Astrocyte (in vitro differentiated cells and primary cell): ENCODE results near the gene PRELID3B. TPM values are rescaled to one million over a fixed set of nuclear protein-coding genes. Genes with fewer than 3 reads are reported as not detected.

Experiments used
- DNase-seq: peaks from one replicate; pipeline ENCODE4 v3.0.0-alpha.2; 2010; ENCODE audit warnings: low read depth
- FAIRE-seq: peaks from 2 replicates; lab custom pipeline; 2011; peaks lifted over from hg19 to GRCh38; lab: Jason Lieb, UNC
- H2AFZ ChIP-seq: 2 replicates; pipeline ENCODE4 v1.6.0; 2012; ENCODE audit warnings: low read depth, low read length, inconsistent platforms
- H3K27ac ChIP-seq: 2 replicates; pipeline ENCODE4 v1.5.1; 2011; ENCODE audit warnings: low read depth, low read length, inconsistent platforms
- H3K27me3 ChIP-seq: 2 replicates; pipeline ENCODE4 v1.6.0; 2011; ENCODE audit warnings: low read length, inconsistent platforms; ENCODE audit not compliant: insufficient read depth
- H3K36me3 ChIP-seq: 2 replicates; pipeline ENCODE4 v1.5.1; 2011; ENCODE audit warnings: low read length, inconsistent platforms; ENCODE audit not compliant: insufficient read depth
- H3K4me1 ChIP-seq: 2 replicates; pipeline ENCODE4 v1.5.1; 2011; ENCODE audit warnings: low read length, inconsistent platforms; ENCODE audit not compliant: insufficient read depth
- H3K4me2 ChIP-seq: 2 replicates; pipeline ENCODE4 v1.6.0; 2012; ENCODE audit warnings: low read length, inconsistent platforms
- H3K4me3 ChIP-seq: 2 replicates; pipeline ENCODE4 v1.5.1; 2011; ENCODE audit warnings: low read depth, mild to moderate bottlenecking, low read length, inconsistent platforms; ENCODE audit not compliant: insufficient read depth
- H3K79me2 ChIP-seq: 2 replicates; pipeline ENCODE4 v1.6.0; 2012; ENCODE audit warnings: mild to moderate bottlenecking, low read length, inconsistent platforms; ENCODE audit not compliant: insufficient read depth
- H3K9ac ChIP-seq: 2 replicates; pipeline ENCODE4 v1.6.0; 2012; ENCODE audit warnings: mild to moderate bottlenecking, low read length, inconsistent platforms
- H3K9me3 ChIP-seq: 2 replicates; pipeline ENCODE4 v1.5.1; 2012; ENCODE audit warnings: low read depth, mild to moderate bottlenecking, low read length, inconsistent platforms; ENCODE audit not compliant: insufficient read depth
- H4K20me1 ChIP-seq: 2 replicates; pipeline ENCODE4 v1.6.0; 2012; ENCODE audit warnings: low read length, inconsistent platforms; ENCODE audit not compliant: insufficient read depth
- H3K27ac Mint-ChIP-seq: one replicate; pipeline ENCODE4 v1.8.0; 2021; ENCODE audit warnings: mild to moderate bottlenecking, mixed read lengths; ENCODE audit not compliant: unreplicated experiment
- H3K27me3 Mint-ChIP-seq: one replicate; pipeline ENCODE4 v1.8.0; 2021; ENCODE audit warnings: low read depth, mixed read lengths; ENCODE audit not compliant: unreplicated experiment
- H3K36me3 Mint-ChIP-seq: one replicate; pipeline ENCODE4 v1.8.0; 2021; ENCODE audit warnings: low read depth, mixed read lengths; ENCODE audit not compliant: unreplicated experiment
- H3K4me1 Mint-ChIP-seq: one replicate; pipeline ENCODE4 v1.8.0; 2021; ENCODE audit warnings: low read depth, mixed read lengths; ENCODE audit not compliant: unreplicated experiment
- H3K4me3 Mint-ChIP-seq: one replicate; pipeline ENCODE4 v1.8.0; 2021; ENCODE audit warnings: mild to moderate bottlenecking, moderate library complexity, mixed read lengths; ENCODE audit not compliant: unreplicated experiment
- H3K9me3 Mint-ChIP-seq: one replicate; pipeline ENCODE4 v1.8.0; 2021; ENCODE audit warnings: mild to moderate bottlenecking, mixed read lengths; ENCODE audit not compliant: unreplicated experiment
- EZH2 ChIP-seq: IDR thresholded peaks from 2 replicates; pipeline ENCODE4 v1.6.1; 2012; ENCODE audit warnings: mild to moderate bottlenecking, low read length, inconsistent platforms; ENCODE audit not compliant: insufficient read depth
- total RNA-seq: library from RNA; stranded (reverse); gene quantifications from 2 replicates; pipeline ENCODE4 v1.2.1, GENCODE V29; 2021
- TF ChIP-seq, protein P1 (sequence below): IDR thresholded peaks from 2 replicates; pipeline ENCODE4 v1.5.1; 2011; ENCODE audit warnings: low read depth, mild to moderate bottlenecking, inconsistent platforms, low read length, moderate library complexity; ENCODE audit not compliant: insufficient read depth

Gene PRELID3B
- total RNA-seq, 1 donor from 2014 or later, result 68.8 TPM

- Histone ChIP-seq H2AFZ (no peak overlapping the region), H3K9ac (no peak overlapping the region), H3K9me3 (no peaks in the 10 kb centered on the region), H3K4me1 (no peaks in the 10 kb centered on the region), H3K27ac (no peak overlapping the region), H3K4me2 (no peak overlapping the region), H3K27me3 (peaks cover 16% of the 10 kb centered on the region), H4K20me1 (no peaks in the 10 kb centered on the region), H3K36me3 (no peaks in the 10 kb centered on the region), H3K4me3 (no peak overlapping the region), H3K79me2 (no peaks in the 10 kb centered on the region)
- FAIRE-seq, result no peak
- H3K27me3 Mint-ChIP-seq, result peaks cover 29% of the 10 kb centered on the region
- H3K4me3 Mint-ChIP-seq, result no peak overlapping the region
- no peaks in the 10 kb centered on the region for H3K9me3 Mint-ChIP-seq
- H3K27ac Mint-ChIP-seq, result no peak overlapping the region
- peaks cover 8% of the 10 kb centered on the region for H3K4me1 Mint-ChIP-seq
- H3K36me3 Mint-ChIP-seq, result no peaks in the 10 kb centered on the region
- TF ChIP-seq, protein P1, sequence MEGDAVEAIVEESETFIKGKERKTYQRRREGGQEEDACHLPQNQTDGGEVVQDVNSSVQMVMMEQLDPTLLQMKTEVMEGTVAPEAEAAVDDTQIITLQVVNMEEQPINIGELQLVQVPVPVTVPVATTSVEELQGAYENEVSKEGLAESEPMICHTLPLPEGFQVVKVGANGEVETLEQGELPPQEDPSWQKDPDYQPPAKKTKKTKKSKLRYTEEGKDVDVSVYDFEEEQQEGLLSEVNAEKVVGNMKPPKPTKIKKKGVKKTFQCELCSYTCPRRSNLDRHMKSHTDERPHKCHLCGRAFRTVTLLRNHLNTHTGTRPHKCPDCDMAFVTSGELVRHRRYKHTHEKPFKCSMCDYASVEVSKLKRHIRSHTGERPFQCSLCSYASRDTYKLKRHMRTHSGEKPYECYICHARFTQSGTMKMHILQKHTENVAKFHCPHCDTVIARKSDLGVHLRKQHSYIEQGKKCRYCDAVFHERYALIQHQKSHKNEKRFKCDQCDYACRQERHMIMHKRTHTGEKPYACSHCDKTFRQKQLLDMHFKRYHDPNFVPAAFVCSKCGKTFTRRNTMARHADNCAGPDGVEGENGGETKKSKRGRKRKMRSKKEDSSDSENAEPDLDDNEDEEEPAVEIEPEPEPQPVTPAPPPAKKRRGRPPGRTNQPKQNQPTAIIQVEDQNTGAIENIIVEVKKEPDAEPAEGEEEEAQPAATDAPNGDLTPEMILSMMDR, result no peak
- TF ChIP-seq EZH2, result no peak
- no peak for DNase-seq
Measured at GRCh38 chr20:59078231-59078630, 35.6 kb upstream of the PRELID3B start.

- no peak for FAIRE-seq
- Mint-ChIP-seq H3K27ac (no peak overlapping the region), H3K27me3 (peaks cover 34% of the 10 kb centered on the region), H3K36me3 (no peaks in the 10 kb centered on the region), H3K4me3 (peak overlapping the region; percentile 46), H3K9me3 (peaks cover 2% of the 10 kb centered on the region), H3K4me1 (peaks cover 5% of the 10 kb centered on the region)
- Histone ChIP-seq H4K20me1 (no peaks in the 10 kb centered on the region), H3K4me3 (no peak overlapping the region), H3K27me3 (peaks cover 19% of the 10 kb centered on the region), H3K36me3 (no peaks in the 10 kb centered on the region), H3K9me3 (no peaks in the 10 kb centered on the region), H2AFZ (no peak overlapping the region), H3K79me2 (no peaks in the 10 kb centered on the region), H3K9ac (no peak overlapping the region), H3K27ac (no peak overlapping the region), H3K4me2 (no peak overlapping the region), H3K4me1 (no peaks in the 10 kb centered on the region)
- no peak for DNase-seq
- TF ChIP-seq EZH2, result no peak
- TF ChIP-seq, protein P1, result no peak
Measured at GRCh38 chr20:59077705-59078104, 35.1 kb upstream of the PRELID3B start.

GRCh38 chr20:59075934-59076508, 33.4 kb upstream of the PRELID3B start:
- H3K4me3 Mint-ChIP-seq, result no peak overlapping the region
- no peaks in the 10 kb centered on the region for H3K36me3 Mint-ChIP-seq
- Histone ChIP-seq H3K36me3 (no peaks in the 10 kb centered on the region), H2AFZ (no peak overlapping the region), H3K9ac (no peak overlapping the region), H3K4me3 (no peak overlapping the region), H3K4me1 (no peaks in the 10 kb centered on the region), H3K27ac (no peak overlapping the region), H3K4me2 (no peak overlapping the region), H3K79me2 (no peaks in the 10 kb centered on the region), H3K27me3 (peaks cover 26% of the 10 kb centered on the region), H4K20me1 (no peaks in the 10 kb centered on the region), H3K9me3 (no peaks in the 10 kb centered on the region)
- peaks cover 3% of the 10 kb centered on the region for H3K9me3 Mint-ChIP-seq
- no peak overlapping the region for H3K27ac Mint-ChIP-seq
- peaks cover 40% of the 10 kb centered on the region for H3K27me3 Mint-ChIP-seq
- DNase-seq, result no peak
- FAIRE-seq, result no peak
- TF ChIP-seq EZH2, result no peak
- TF ChIP-seq, protein P1, result no peak
- peaks cover 2% of the 10 kb centered on the region for H3K4me1 Mint-ChIP-seq
